Cardiac muscle cell (in vitro differentiated cells and primary cell): Measurements from ENCODE around the gene C2orf92. TPM values are rescaled to one million over a fixed set of nuclear protein-coding genes. Genes with fewer than 3 reads are reported as not detected.
"Not testable (repeated sequence)": the region's sequence is repeated elsewhere in the genome, so short reads cannot be mapped to it uniquely, and the experiment has no call there.

Experiments used
- DNase-seq, 2 donors: peaks; one replicate each; pipeline versions ENCODE4 v3.0.0 to v3.0.0-alpha.2; 2010 to 2017; ENCODE audit warnings: low read depth in 1 of 2, low spot score in 1 of 2
- H3K27ac ChIP-seq: fragments of 200-600 bp; sonication (generic); 2 replicates; pipeline ENCODE4 v1.5.1; 2016
- H3K27me3 ChIP-seq: fragments of 200-600 bp; sonication (generic); 2 replicates; pipeline ENCODE4 v1.6.0; 2016; ENCODE audit warnings: control low read depth
- H3K36me3 ChIP-seq: fragments of 200-600 bp; sonication (generic); 2 replicates; pipeline ENCODE4 v1.5.1; 2016; ENCODE audit warnings: control low read depth
- H3K4me1 ChIP-seq: fragments of 200-600 bp; sonication (generic); 2 replicates; pipeline ENCODE4 v1.8.1; 2017; ENCODE audit warnings: low read depth, mild to moderate bottlenecking, mixed run types
- H3K4me3 ChIP-seq: fragments of 200-600 bp; sonication (generic); 2 replicates; pipeline ENCODE4 v1.5.1; 2016; ENCODE audit warnings: mild to moderate bottlenecking
- H3K9me3 ChIP-seq: fragments of 200-600 bp; sonication (generic); 2 replicates; pipeline ENCODE4 v1.5.1; 2017; ENCODE audit warnings: low read depth, mild to moderate bottlenecking, control low read depth
- polyA plus RNA-seq: library from polyadenylated mRNA; unstranded; fragments of >200 nt; fragmentation: Nextera tagmentation; extraction: Ambion mirVana; gene quantifications from 2 replicates; pipeline ENCODE4 v1.2.1, GENCODE V29; 2016
- total RNA-seq: library from RNA; depleted of rRNA; stranded (reverse); fragments of >200 nt; gene quantifications from 2 replicates; pipeline ENCODE4 v1.2.3, GENCODE V29; 2016
- TF ChIP-seq, protein P1 (sequence below): IDR thresholded peaks from 2 replicates; pipeline ENCODE4 v1.5.1; 2012; ENCODE audit warnings: low read depth, mild to moderate bottlenecking, low read length

C2orf92 gene
- total RNA-seq (2.4 and 6.7 TPM in 2 replicates), polyA plus RNA-seq (6.8 and 9.4 TPM in 2 replicates)

DNA sequence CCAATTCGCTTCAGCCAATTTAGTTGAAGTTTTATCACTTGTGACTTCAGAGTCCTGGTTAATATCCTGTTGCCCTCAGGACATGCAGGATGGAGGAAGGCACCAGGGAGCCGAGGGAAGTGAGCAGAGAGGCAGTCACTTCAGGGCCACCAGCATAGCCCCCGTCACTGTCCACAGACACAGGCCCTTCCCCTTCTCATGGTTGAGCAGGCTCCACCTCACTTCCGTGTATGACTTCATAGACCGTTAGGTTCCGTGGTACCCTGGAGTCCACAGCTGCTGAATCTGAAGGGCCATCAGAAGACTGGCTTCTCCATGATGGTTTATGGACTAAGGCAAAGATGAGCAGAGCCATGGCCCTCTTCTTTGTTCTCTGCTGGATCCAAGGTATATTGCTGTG, at the start of gene C2orf92:
Gene C2orf92, plus strand, starts transcription at position 266 of the 400 bp plus-strand sequence. Its CDS starts 76 bp downstream, at position 342.
- Histone ChIP-seq H3K27me3 (no peaks in the 10 kb centered on the region), H3K9me3 (no peaks in the 10 kb centered on the region), H3K27ac (no peak within 1 kb of the TSS), H3K36me3 (no peaks in the 10 kb centered on the region), H3K4me1 (peaks cover under 1% of the 10 kb centered on the region), H3K4me3 (no peak within 1 kb of the TSS)
- TF ChIP-seq, protein P1, sequence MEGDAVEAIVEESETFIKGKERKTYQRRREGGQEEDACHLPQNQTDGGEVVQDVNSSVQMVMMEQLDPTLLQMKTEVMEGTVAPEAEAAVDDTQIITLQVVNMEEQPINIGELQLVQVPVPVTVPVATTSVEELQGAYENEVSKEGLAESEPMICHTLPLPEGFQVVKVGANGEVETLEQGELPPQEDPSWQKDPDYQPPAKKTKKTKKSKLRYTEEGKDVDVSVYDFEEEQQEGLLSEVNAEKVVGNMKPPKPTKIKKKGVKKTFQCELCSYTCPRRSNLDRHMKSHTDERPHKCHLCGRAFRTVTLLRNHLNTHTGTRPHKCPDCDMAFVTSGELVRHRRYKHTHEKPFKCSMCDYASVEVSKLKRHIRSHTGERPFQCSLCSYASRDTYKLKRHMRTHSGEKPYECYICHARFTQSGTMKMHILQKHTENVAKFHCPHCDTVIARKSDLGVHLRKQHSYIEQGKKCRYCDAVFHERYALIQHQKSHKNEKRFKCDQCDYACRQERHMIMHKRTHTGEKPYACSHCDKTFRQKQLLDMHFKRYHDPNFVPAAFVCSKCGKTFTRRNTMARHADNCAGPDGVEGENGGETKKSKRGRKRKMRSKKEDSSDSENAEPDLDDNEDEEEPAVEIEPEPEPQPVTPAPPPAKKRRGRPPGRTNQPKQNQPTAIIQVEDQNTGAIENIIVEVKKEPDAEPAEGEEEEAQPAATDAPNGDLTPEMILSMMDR, result no peak
- no peak for DNase-seq

DNA sequence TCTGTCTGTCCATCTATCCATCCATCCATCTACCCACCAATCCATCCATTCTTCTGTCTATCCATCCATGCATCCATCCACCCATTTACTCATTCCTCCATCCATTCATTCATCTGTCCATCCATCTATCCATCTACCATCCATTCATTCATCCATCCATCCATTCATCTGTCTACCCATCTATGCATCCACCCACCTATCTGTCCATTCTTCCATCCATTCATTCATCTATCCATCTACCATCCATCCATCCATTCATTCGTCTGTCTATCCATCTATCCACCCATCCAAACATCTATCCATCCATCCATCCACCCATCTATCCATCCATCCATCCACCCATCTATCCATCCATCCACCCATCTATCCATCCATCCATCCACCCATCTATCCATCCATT, 49.0 kb upstream of the C2orf92 start:
- H3K36me3 ChIP-seq, H3K27me3 ChIP-seq, H3K4me3 ChIP-seq, H3K9me3 ChIP-seq, H3K27ac ChIP-seq, H3K4me1 ChIP-seq, DNase-seq: not testable (repeated sequence)

DNA sequence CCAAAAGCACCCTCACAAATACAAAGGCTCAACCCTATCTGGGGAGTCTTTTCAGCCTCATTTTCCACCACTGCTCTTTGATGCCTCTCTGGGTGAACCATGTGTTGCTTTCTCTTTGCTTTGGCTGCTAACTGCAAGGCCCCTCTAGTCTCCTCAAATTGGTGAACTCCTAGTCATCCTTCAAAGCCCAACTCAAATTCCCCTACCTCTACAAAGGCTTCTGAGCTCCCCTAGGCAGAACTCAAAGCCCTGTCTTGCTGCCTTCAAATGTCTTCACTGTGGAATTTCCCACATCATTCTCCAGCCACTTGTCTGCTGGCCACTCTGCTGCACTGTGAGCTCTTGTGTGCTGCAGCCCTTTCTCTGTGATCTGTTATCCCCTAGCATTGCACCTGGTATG, 46.5 kb upstream of the C2orf92 start:
- H3K4me3 ChIP-seq, H3K4me1 ChIP-seq, H3K27me3 ChIP-seq, H3K27ac ChIP-seq, H3K36me3 ChIP-seq, H3K9me3 ChIP-seq, DNase-seq: not testable (repeated sequence)

DNA sequence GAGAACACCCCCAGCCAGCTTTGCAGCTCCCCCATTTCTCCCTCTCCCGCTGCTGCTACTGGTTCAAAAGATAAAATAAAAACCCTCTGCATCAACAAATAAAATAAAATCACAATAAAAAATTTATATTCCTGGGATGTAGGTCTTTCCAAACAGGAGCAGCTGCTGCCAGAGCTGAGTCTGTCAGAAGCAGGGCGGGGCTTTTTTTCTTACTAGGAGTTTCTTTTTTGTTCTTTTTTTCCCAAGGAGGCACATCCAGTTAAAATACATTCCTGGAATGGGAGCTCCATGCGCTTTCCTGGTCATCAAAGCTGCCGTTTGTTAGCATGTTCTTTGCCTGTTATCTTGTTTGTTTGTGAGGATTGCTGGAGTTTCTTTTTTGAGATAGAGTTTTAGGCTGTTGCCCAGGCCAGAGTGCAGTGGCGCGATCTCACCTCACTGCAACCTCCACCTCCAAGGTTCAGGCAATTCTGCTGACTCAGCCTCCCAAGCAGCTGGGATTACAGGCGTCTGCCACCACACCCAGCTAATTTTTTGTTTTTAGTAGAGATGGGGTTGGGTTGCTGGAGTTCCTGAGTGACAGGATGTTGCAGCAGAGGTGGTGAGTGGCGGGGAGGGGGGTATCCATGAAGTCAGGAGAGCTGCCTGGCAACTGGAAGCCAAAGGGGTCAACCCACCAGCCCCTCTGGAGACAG, 44.0 kb upstream of the C2orf92 start:
- not testable (repeated sequence) for DNase-seq, H3K9me3 ChIP-seq, H3K4me1 ChIP-seq, H3K4me3 ChIP-seq, H3K36me3 ChIP-seq, H3K27me3 ChIP-seq, H3K27ac ChIP-seq

DNA sequence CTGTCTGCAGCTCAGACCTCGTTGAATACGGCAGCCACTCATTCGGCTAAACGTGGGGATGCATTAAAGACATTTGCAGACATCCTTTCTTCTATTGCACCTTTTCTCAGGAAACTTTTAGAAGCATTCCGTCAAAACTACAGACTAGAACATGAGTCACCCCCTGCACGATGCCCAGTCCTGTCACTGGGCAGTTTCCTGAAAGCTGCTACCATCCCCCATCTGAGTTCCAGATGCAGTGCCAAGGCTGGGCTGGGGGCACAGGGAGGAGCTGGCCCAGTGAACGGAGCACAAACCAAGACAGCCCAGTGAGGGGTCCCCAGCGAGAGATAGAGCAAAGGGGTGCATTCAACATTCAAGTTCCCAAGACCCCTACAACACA, 43.5 kb upstream of the C2orf92 start:
- DNase-seq, H3K4me3 ChIP-seq, H3K27ac ChIP-seq, H3K36me3 ChIP-seq, H3K27me3 ChIP-seq, H3K9me3 ChIP-seq, H3K4me1 ChIP-seq: not testable (repeated sequence)

DNA sequence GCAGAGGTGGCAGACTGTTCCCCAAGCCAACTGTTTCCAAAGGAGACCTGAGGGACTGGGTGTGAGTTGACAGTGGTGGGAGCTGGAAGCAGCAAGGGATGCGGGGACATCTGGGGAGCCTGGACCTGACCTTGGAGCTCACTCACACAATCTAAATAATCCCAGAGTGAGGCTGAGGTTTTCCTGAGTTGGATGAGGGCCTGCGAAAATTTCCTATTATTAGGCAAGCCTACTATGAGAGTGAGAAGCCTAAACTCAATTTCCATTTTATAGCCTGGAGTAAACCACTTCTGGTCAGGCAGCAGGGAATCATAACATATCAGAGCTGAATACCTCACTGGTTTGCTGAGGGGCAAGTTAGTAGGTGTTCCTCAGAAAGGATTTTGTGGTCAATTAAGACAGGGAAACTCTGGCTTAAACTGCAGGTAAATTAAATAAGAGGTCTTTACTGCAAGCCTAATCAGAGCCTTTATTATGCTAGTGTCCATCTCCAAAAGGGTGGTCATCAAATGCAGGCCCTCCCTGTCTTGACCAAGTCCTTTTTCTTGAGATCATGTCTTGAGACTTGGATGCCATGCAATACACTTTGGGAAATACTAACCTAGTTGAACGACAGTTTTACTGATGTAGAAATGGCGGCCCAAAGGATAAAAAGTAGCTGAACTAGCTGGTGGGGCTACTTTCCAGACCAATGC, 25.3 kb upstream of the C2orf92 start:
- peaks cover 21% of the 10 kb centered on the region for H3K36me3 ChIP-seq
- H3K27me3 ChIP-seq, result no peaks in the 10 kb centered on the region
- H3K9me3 ChIP-seq, result no peaks in the 10 kb centered on the region
- DNase-seq, result no peak
- no peak overlapping the region for H3K4me3 ChIP-seq
- H3K27ac ChIP-seq, result peak overlapping the region; percentile 93
- peaks cover 15% of the 10 kb centered on the region for H3K4me1 ChIP-seq
- TF ChIP-seq, protein P1, result no peak

DNA sequence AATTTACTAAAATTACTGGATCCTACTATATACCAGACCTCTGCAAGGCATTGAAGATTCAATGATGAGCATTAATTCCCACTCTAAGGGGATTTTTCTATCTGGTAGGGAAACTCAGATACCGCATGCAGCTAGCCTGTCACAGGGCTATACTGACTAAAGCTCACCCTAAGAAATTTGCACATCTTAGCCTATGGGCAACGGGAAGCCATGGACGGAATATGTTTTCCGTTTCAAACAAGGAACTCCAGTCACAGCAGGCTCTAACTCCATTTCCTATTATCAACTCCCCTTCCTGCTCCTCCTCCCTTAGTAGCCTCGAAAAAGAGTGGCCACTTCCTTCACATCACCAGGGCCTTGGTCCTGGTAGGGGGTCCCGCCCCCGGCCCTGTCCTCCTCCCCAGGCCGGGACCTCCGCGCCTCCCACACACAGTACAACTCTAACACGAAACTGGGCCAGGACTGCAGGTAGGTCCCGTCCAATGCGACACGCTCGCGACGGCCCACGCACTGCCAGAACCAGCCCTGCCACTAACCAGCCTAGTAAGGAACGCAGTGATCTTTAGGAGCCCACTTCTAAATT, 24.3 kb upstream of the C2orf92 start:
- no peaks in the 10 kb centered on the region for H3K9me3 ChIP-seq
- TF ChIP-seq, protein P1, result no peak
- H3K4me3 ChIP-seq, result peak overlapping the region; percentile 93
- peaks cover 15% of the 10 kb centered on the region for H3K4me1 ChIP-seq
- H3K27me3 ChIP-seq, result no peaks in the 10 kb centered on the region
- peak overlapping the region; percentile 93 for H3K27ac ChIP-seq
- H3K36me3 ChIP-seq, result peaks cover 21% of the 10 kb centered on the region
- peak in 1 of 2 donors; percentile 34 for DNase-seq
